ENCODE measurements around the gene TMEM30A.

DNA sequence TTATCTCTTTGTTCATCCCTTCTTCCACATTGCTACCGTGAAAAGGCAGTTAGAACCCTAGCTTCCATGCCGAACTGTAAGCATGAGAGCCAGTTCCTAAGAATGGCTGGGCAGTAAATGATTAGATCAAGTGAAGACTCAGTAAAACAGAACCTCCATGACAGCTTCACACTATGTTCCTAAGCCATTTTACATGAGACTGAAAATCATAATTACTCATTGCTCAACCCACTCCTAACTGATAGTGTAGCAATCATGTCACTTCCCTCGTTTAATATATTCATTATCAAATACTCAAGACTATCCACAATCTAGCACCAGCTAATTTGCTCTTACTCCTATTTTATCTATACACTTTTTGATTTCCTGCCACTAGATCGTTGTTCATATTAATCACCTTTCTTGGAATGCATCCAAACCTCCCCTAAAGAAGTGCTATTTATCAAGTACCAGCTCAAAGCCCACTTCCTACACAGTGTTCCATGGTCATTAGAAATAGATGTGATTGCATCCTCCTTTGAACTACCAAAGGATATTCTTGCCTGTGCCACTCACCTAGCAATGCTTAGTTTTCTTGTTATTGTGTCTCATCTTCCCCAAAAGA, 6.0 kb downstream of the TMEM30A start:
- TF ChIP-seq ZNF266 (tag by site-specific recombination; IDR thresholded peaks at IDR 0.05; ENCODE audit: low read depth) (no peak), OSR2 (tag by site-specific recombination; IDR thresholded peaks at IDR 0.05) (no peak), ZNF768 (tag by site-specific recombination; IDR thresholded peaks at IDR 0.05) (no peak)
- TF ChIP-seq, protein P1, sequence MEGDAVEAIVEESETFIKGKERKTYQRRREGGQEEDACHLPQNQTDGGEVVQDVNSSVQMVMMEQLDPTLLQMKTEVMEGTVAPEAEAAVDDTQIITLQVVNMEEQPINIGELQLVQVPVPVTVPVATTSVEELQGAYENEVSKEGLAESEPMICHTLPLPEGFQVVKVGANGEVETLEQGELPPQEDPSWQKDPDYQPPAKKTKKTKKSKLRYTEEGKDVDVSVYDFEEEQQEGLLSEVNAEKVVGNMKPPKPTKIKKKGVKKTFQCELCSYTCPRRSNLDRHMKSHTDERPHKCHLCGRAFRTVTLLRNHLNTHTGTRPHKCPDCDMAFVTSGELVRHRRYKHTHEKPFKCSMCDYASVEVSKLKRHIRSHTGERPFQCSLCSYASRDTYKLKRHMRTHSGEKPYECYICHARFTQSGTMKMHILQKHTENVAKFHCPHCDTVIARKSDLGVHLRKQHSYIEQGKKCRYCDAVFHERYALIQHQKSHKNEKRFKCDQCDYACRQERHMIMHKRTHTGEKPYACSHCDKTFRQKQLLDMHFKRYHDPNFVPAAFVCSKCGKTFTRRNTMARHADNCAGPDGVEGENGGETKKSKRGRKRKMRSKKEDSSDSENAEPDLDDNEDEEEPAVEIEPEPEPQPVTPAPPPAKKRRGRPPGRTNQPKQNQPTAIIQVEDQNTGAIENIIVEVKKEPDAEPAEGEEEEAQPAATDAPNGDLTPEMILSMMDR (tag by site-specific recombination; IDR thresholded peaks at IDR 0.05), result no peak

Measured in HEK293 (cell line).